H9 (cell line): ENCODE results near the gene NDUFB10. TPM values are rescaled to one million over a fixed set of nuclear protein-coding genes. Genes with fewer than 3 reads are reported as not detected.

Source experiments
- DNase-seq: peaks from one replicate; pipeline ENCODE4 v3.0.0-alpha.2; 2017
- H2AFZ ChIP-seq: one replicate; pipeline ENCODE4 v1.6.1; 2013; ENCODE audit warnings: mild to moderate bottlenecking, low read length, control low read depth, moderate library complexity
- H2AK5ac ChIP-seq: 2 replicates; pipeline ENCODE4 v1.6.1; 2013; ENCODE audit warnings: low read length, control low read depth, mixed read lengths; ENCODE audit not compliant: insufficient read length
- H2BK120ac ChIP-seq: one replicate; pipeline ENCODE4 v1.6.1; 2013; ENCODE audit warnings: low read depth, mild to moderate bottlenecking, low read length, control low read depth, inconsistent platforms; ENCODE audit not compliant: poor library complexity, severe bottlenecking
- H2BK12ac ChIP-seq: 2 replicates; pipeline ENCODE4 v1.6.1; 2013; ENCODE audit warnings: low read length, control low read depth, mixed read lengths, low read depth; ENCODE audit not compliant: insufficient read length
- H2BK15ac ChIP-seq: 2 replicates; pipeline ENCODE4 v1.6.1; 2013; ENCODE audit warnings: low read depth, low read length, control low read depth
- H2BK20ac ChIP-seq: one replicate; pipeline ENCODE4 v1.6.1; 2013; ENCODE audit warnings: low read depth, mild to moderate bottlenecking, low read length, control low read depth, inconsistent platforms; ENCODE audit not compliant: poor library complexity, severe bottlenecking
- H2BK5ac ChIP-seq: 2 replicates; pipeline ENCODE4 v1.6.1; 2013; ENCODE audit warnings: low read length, control low read depth, mixed read lengths; ENCODE audit not compliant: insufficient read length
- H3K14ac ChIP-seq: 2 replicates; pipeline ENCODE4 v1.6.1; 2013; ENCODE audit warnings: low read length, control low read depth; ENCODE audit not compliant: insufficient read depth
- H3K18ac ChIP-seq: 2 replicates; pipeline ENCODE4 v1.6.1; 2013; ENCODE audit warnings: low read depth, mild to moderate bottlenecking, mixed read lengths, low read length, control low read depth; ENCODE audit not compliant: insufficient read length
- H3K23ac ChIP-seq: 2 replicates; pipeline ENCODE4 v1.6.1; 2013; ENCODE audit warnings: low read length, control low read depth, mixed read lengths, low read depth; ENCODE audit not compliant: insufficient read length
- H3K23me2 ChIP-seq: 2 replicates; pipeline ENCODE4 v1.6.1; 2013; ENCODE audit warnings: low read depth, mild to moderate bottlenecking, mixed read lengths, low read length, control low read depth; ENCODE audit not compliant: insufficient read length, poor library complexity, severe bottlenecking
- H3K27ac ChIP-seq: 2 replicates; pipeline ENCODE4 v1.5.1; 2013; ENCODE audit warnings: low read length, control low read depth, mixed read lengths, low read depth; ENCODE audit not compliant: insufficient read length
- H3K27me3 ChIP-seq: 2 replicates; pipeline ENCODE4 v1.6.1; 2013; ENCODE audit warnings: low read length, control low read depth, inconsistent platforms; ENCODE audit not compliant: insufficient read depth
- H3K4ac ChIP-seq: 2 replicates; pipeline ENCODE4 v1.6.1; 2013; ENCODE audit warnings: low read depth, mild to moderate bottlenecking, control low read depth, inconsistent platforms, low read length, moderate library complexity
- H3K4me1 ChIP-seq: 2 replicates; pipeline ENCODE4 v1.6.1; 2013; ENCODE audit warnings: low read length, control low read depth, inconsistent platforms; ENCODE audit not compliant: insufficient read depth
- H3K4me2 ChIP-seq: 2 replicates; pipeline ENCODE4 v1.6.1; 2013; ENCODE audit warnings: low read length, control low read depth, mixed read lengths; ENCODE audit not compliant: insufficient read length, insufficient read depth
- H3K56ac ChIP-seq: 2 replicates; pipeline ENCODE4 v1.6.1; 2013; ENCODE audit warnings: low read depth, mild to moderate bottlenecking, mixed read lengths, low read length, control low read depth; ENCODE audit not compliant: insufficient read length
- H3K79me1 ChIP-seq: 2 replicates; pipeline ENCODE4 v1.6.1; 2013; ENCODE audit warnings: low read depth, mild to moderate bottlenecking, moderate library complexity, low read length, control low read depth, inconsistent platforms; ENCODE audit not compliant: insufficient read depth, poor library complexity, severe bottlenecking
- H3K79me2 ChIP-seq: 2 replicates; pipeline ENCODE4 v1.6.1; 2013; ENCODE audit warnings: low read length, control low read depth, inconsistent platforms; ENCODE audit not compliant: insufficient read depth
- H3K9ac ChIP-seq: 2 replicates; pipeline ENCODE4 v1.6.1; 2013; ENCODE audit warnings: low read length, control low read depth, mixed read lengths; ENCODE audit not compliant: insufficient read length; ENCODE audit errors: extremely low read depth
- H3K9me3 ChIP-seq: one replicate; pipeline ENCODE4 v1.6.1; 2013; ENCODE audit warnings: low read depth, low read length, inconsistent platforms; ENCODE audit not compliant: control insufficient read depth
- H3T11ph ChIP-seq: one replicate; pipeline ENCODE4 v1.6.1; 2013; ENCODE audit warnings: mild to moderate bottlenecking, low read length, control low read depth, inconsistent platforms
- H4K20me1 ChIP-seq: one replicate; pipeline ENCODE4 v1.6.1; 2013; ENCODE audit not compliant: control insufficient read depth, insufficient read length, insufficient read depth
- H4K5ac ChIP-seq: 2 replicates; pipeline ENCODE4 v1.6.1; 2013; ENCODE audit warnings: low read depth, mild to moderate bottlenecking, mixed read lengths, low read length, control low read depth; ENCODE audit not compliant: insufficient read length
- H4K8ac ChIP-seq: replicated peaks from 2 replicates; pipeline ENCODE4 v1.6.1; 2013; ENCODE audit warnings: low read length, control low read depth, mixed read lengths, low read depth; ENCODE audit not compliant: insufficient read length
- H4K91ac ChIP-seq: 2 replicates; pipeline ENCODE4 v1.6.1; 2013; ENCODE audit warnings: low read depth, mild to moderate bottlenecking, moderate library complexity, mixed read lengths, low read length, control low read depth; ENCODE audit not compliant: insufficient read length
- H3K27ac Mint-ChIP-seq, 3 experiments: 2 replicates in 2 of 3; 3 replicates in 1 of 3; pipeline ENCODE4 v1.8.0; 2020 to 2021; ENCODE audit warnings: mixed read lengths in 3 of 3, mild to moderate bottlenecking in 1 of 3, moderate library complexity in 1 of 3
- H3K27me3 Mint-ChIP-seq: 2 replicates; pipeline ENCODE4 v1.8.0; 2021; ENCODE audit warnings: low read depth, mild to moderate bottlenecking, moderate library complexity, mixed read lengths
- H3K36me3 Mint-ChIP-seq, 3 experiments: 2 replicates in 2 of 3; 3 replicates in 1 of 3; pipeline ENCODE4 v1.8.0; 2020 to 2021; ENCODE audit warnings: low read depth in 3 of 3, mixed read lengths in 3 of 3; ENCODE audit not compliant: insufficient read depth in 1 of 3
- H3K4me1 Mint-ChIP-seq, 2 experiments: 2 replicates each; pipeline ENCODE4 v1.8.0; 2020; ENCODE audit warnings: mixed read lengths in 2 of 2
- H3K4me3 Mint-ChIP-seq, 2 experiments: 2 replicates in 1 of 2; 3 replicates in 1 of 2; pipeline ENCODE4 v1.8.0; 2020 to 2021; ENCODE audit warnings: mild to moderate bottlenecking in 2 of 2, mixed read lengths in 2 of 2, moderate library complexity in 1 of 2
- H3K9me3 Mint-ChIP-seq, 2 experiments: 2 replicates in 1 of 2; 3 replicates in 1 of 2; pipeline ENCODE4 v1.8.0; 2020; ENCODE audit warnings: mild to moderate bottlenecking in 2 of 2, mixed read lengths in 2 of 2, moderate library complexity in 1 of 2
- CTCF ChIP-seq: fragments of 200-600 bp; sonication (generic); conservative IDR thresholded peaks from 3 replicates; pipeline ENCODE4 v1.8.0; 2021; ENCODE audit warnings: antibody characterized with exemption, mild to moderate bottlenecking
- WGBS: extraction: QIAGEN DNeasy Blood & Tissue Kit; methylation state at CpG from one replicate; pipeline ENCODE4 v1.1.7; 2013; ENCODE audit warnings: missing lambda C conversion rate, low lambda C conversion rate, mixed read lengths; ENCODE audit not compliant: insufficient read length; ENCODE audit errors: extremely low coverage; 5-methylcytosine and 5-hydroxymethylcytosine counted together
- total RNA-seq: library from RNA; stranded (reverse); gene quantifications from 2 replicates; pipeline ENCODE4 v1.2.1, GENCODE V29; 2021

NDUFB10 gene
- total RNA-seq, 1 experiment from 2014 or later: 191 TPM

- no peak overlapping the region for H2AFZ ChIP-seq
- peak overlapping the region; percentile 85 to 88 for H3K4me3 Mint-ChIP-seq
Observed at GRCh38 chr16:1984347-1985225, 25.2 kb downstream of the NDUFB10 start.

More at GRCh38 chr16:1984347-1985225, 25.2 kb downstream of the NDUFB10 start:
- H3K23me2 ChIP-seq: peaks cover 25% of the 10 kb centered on the region
- DNase-seq: peak; percentile 58
- no peak for TF ChIP-seq CTCF
- no peak overlapping the region for H3K56ac ChIP-seq
- H4K8ac ChIP-seq: no peak overlapping the region
- no peaks in the 10 kb centered on the region for H3K9me3 ChIP-seq
- no CpG with 5 or more reads among the region's 58 CpGs for WGBS
- H4K5ac ChIP-seq: no peak overlapping the region
- H3K18ac ChIP-seq: peak overlapping the region; percentile 38
- H2BK12ac ChIP-seq: no peak overlapping the region
- H2BK120ac ChIP-seq: no peak overlapping the region
- Mint-ChIP-seq H3K27ac (peak overlapping the region in 2 of 3 experiments; percentile 26 to 92; a peak in 3 of 7 replicates), H3K27me3 (peaks cover 57% of the 10 kb centered on the region), H3K9me3 (no peaks in the 10 kb centered on the region; a peak in 1 of 5 replicates), H3K4me1 (peaks cover 30 to 37% of the 10 kb centered on the region in 2 experiments), H3K36me3 (peaks cover 0 to 20% (median 18%) of the 10 kb centered on the region in 3 experiments)
- H4K91ac ChIP-seq: no peak overlapping the region
- H3K14ac ChIP-seq: peak overlapping the region; percentile 52; the same call in 1 of the 2 replicates
- peaks cover 2% of the 10 kb centered on the region for H4K20me1 ChIP-seq
- H3K79me2 ChIP-seq: no peaks in the 10 kb centered on the region; the same call in 1 of the 2 replicates
- H2BK20ac ChIP-seq: no peak overlapping the region
- H3K23ac ChIP-seq: no peak overlapping the region
- H2BK5ac ChIP-seq: no peak overlapping the region
- no peak overlapping the region for H3K27ac ChIP-seq
- H3K27me3 ChIP-seq: peaks cover 26% of the 10 kb centered on the region
- H3K9ac ChIP-seq: peak overlapping the region; percentile 52
- no peaks in the 10 kb centered on the region for H3K79me1 ChIP-seq
- no peak overlapping the region for H3T11ph ChIP-seq
- H3K4me2 ChIP-seq: peak overlapping the region; percentile 81
- no peak overlapping the region for H3K4ac ChIP-seq
- no peaks in the 10 kb centered on the region; the same call in 1 of the 2 replicates for H3K4me1 ChIP-seq
- H2AK5ac ChIP-seq: no peak overlapping the region
- no peak overlapping the region for H2BK15ac ChIP-seq
